Measurements from ENCODE around the gene WWOX.

DNA sequence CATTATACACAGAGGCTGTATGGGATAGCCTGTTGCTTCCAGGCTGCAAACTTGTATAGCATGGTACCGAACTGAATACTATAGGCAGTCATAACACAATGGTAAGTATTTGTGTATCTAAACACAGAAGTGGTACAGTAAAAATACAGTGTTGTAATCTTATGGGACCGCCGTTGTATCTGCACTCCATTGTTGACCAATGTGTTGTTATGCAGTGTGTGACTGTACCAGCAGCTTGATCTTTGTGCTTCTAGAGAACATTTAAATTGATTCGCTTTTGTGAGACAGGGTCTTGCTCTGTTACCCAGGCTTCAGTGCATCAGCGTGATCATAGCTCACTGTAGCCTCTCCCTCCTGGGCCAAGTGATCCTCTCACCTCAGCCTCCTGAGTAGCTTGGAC, 31.5 kb downstream of the WWOX start:
- TF ChIP-seq, protein P1, sequence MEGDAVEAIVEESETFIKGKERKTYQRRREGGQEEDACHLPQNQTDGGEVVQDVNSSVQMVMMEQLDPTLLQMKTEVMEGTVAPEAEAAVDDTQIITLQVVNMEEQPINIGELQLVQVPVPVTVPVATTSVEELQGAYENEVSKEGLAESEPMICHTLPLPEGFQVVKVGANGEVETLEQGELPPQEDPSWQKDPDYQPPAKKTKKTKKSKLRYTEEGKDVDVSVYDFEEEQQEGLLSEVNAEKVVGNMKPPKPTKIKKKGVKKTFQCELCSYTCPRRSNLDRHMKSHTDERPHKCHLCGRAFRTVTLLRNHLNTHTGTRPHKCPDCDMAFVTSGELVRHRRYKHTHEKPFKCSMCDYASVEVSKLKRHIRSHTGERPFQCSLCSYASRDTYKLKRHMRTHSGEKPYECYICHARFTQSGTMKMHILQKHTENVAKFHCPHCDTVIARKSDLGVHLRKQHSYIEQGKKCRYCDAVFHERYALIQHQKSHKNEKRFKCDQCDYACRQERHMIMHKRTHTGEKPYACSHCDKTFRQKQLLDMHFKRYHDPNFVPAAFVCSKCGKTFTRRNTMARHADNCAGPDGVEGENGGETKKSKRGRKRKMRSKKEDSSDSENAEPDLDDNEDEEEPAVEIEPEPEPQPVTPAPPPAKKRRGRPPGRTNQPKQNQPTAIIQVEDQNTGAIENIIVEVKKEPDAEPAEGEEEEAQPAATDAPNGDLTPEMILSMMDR (IDR thresholded peaks at IDR 0.05; ENCODE audit: control extremely low read depth in 1 of 3, insufficient read depth in 1 of 3, low read depth in 1 of 3, low read length in 3 of 3), result no peak
- TF ChIP-seq TAF1 (IDR thresholded peaks at IDR 0.05; ENCODE audit: low read depth, low read length), result no peak
- TF ChIP-seq BACH1 (IDR thresholded peaks at IDR 0.05; ENCODE audit: low read length), result no peak
- TF ChIP-seq POLR2AphosphoS5 (IDR thresholded peaks at IDR 0.05; ENCODE audit: low read depth, low read length), result no peak
- TF ChIP-seq BRCA1 (IDR thresholded peaks at IDR 0.05; ENCODE audit: low read depth, low read length), result no peak
- TF ChIP-seq CEBPB (IDR thresholded peaks at IDR 0.05; ENCODE audit: low read depth, low read length), result no peak
- no peak for TF ChIP-seq EZH2 (IDR thresholded peaks at IDR 0.05; ENCODE audit: low read depth, low read length, severe bottlenecking)
- TF ChIP-seq CHD1 (IDR thresholded peaks at IDR 0.05; ENCODE audit: low read depth, low read length), result no peak
- no peak for TF ChIP-seq YY1 (IDR thresholded peaks at IDR 0.05; ENCODE audit: low read depth, low read length)
- TF ChIP-seq POLR2A (IDR thresholded peaks at IDR 0.05; ENCODE audit: control extremely low read depth in 1 of 2, low read depth in 2 of 2, low read length in 2 of 2), result no peak
- TF ChIP-seq EP300 (IDR thresholded peaks at IDR 0.05; ENCODE audit: borderline replicate concordance in 1 of 2, low read depth in 2 of 2, low read length in 2 of 2), result no peak
- no peak for TF ChIP-seq JUN (IDR thresholded peaks at IDR 0.05; ENCODE audit: low read depth, low read length)

Measured in H1 (cell line).